Activated CD8-positive, alpha-beta memory T cell treated with anti-CD3 and anti-CD28 coated beads, Interleukin-2, amount 50 U/mL, for 1 hour (primary cell): ENCODE data around the gene P2RX4.
"Not testable (repeated sequence)": the region's sequence is repeated elsewhere in the genome, so short reads cannot be mapped to it uniquely, and the experiment has no call there.

Source experiments
- DNase-seq: peaks from one replicate; pipeline ENCODE4 v3.0.0-alpha.2; 2020; ENCODE audit errors: extremely low read depth

Gene P2RX4

DNA sequence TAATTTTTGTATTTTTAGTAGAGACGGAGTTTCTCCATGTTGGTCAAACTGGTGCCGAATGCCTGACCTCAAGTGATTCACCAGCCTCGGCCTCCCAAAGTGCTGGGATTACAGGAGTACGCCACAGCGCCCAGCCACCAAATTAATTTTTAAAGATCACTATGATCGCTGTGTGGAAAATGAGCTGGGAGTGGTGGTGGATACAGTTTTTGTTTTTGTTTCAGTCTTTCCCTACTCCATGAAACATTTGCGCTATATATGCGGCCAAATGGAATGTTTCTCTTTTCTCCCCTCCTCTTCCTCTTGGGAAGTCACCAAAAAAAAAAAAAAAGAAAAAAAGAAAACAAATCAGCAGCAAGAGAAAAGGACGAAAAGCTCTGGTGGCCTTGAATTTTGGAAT, 20.8 kb upstream of the P2RX4 start:
- no peak for DNase-seq

- no peak for DNase-seq
Measured at GRCh38 chr12:121189619-121190155, 20.2 kb upstream of the P2RX4 start.

DNA sequence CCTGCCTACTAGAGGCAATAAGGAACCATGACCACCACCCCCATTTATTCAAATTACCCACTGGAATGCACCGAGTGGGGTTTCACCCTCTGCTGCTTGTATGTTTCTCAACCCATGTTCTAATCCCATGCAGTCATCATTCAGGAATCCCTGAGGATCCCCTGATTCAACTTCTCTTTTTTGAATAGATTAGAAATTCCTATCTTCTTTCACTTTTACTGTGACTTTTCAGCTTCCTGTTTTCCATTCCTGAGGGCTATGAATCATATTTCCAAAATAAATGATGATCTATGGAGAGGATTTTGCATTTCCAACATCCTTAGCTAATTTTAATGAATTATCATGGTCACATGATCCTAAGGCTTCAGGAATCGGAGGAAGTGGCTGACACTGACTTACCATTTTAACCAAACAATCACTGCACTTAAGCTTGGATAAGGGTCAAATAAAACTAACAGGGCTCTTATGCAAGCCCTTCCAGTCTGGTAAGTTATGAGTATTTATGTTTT, 19.4 kb upstream of the P2RX4 start:
- DNase-seq, result no peak

GRCh38 chr12:121191151-121191550, 18.8 kb upstream of the P2RX4 start:
- no peak for DNase-seq

GRCh38 chr12:121196902-121197301, 13.0 kb upstream of the P2RX4 start:
- DNase-seq, result no peak

GRCh38 chr12:121198949-121199348, 11.0 kb upstream of the P2RX4 start:
- no peak for DNase-seq

GRCh38 chr12:121201140-121201539, 8.8 kb upstream of the P2RX4 start:
- not testable (repeated sequence) for DNase-seq

DNA sequence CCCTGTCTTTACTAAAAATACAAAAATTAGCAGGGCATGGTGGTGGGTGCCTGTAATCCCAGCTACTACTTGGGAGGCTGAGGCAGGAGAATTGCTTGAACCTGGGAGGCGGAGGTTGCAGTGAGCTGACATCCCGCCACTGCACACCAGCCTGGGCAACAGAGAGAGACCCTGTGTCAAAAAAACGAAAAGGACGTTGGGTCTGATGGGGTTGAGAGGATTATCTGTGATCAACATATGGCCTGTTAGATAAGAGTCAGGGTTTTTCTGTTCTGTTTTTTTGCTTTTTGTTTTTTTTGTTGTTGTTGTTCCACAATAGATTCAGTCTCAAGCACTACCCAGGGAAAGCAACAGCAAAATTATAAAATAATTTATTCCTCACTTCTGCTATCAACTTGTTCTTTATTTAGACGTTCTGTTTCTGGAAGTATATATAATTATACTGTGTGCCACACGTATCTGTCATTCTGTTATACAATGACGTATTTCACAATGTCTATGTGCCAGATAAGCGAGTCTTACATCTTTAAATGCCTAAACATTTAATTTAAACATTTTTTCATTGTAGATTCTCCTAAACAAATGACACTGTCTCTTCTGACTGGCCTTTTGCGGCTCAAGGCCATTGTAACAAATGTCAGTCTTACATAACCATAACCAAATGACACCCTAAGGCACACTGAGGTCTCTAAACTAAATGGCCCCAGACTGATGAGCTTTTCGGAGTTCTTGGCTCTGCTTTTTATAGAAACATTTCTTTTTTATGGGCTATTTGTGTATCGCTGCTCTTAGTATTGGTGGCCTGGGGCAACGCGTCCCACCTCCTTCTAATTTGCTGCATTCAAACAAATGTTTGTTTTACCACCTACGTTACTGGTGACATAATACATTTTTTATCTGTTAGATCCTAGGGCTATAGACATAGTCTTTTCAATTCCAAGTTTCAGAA, 7.2 kb upstream of the P2RX4 start:
- DNase-seq, result no peak

GRCh38 chr12:121203482-121203881, 6.4 kb upstream of the P2RX4 start:
- DNase-seq, result no peak

DNA sequence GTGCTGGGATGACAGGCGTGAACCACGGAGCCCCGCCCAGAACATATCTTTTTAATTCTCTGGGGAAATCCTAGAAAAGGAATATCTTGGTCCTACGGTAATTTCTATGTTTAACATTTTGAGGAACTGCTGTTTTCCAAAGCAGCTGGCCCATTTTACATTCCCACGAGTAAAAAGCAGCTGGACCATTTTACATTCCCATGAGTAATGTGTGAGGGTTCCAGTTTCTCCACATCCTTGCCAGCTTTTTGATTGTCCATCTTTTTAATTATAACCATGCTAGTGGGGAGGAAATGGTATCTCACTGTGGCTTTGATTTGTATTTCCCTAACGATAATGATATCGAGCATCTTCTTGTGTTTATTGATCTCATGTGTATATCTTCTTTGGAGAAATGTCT, 4.4 kb upstream of the P2RX4 start:
- DNase-seq, result no peak

DNA sequence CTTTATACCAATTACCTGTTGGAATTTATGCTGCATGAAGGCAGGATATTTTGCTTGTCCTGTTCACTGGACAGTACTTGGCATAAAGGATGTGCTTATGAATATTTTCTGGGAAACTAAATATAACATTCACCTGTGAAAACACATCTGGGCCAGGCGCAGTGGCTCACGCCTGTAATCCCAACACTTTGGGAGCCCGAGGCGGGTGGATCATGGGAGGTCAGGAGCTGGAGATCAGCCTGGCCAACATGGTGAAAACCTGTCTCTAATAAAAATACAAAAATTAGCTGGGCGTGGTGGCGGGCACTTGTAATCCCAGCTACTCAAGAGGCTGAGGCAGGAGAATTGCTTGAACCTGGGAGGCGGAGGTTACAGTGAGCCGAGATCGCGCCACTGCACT, 1.4 kb upstream of the P2RX4 start:
- DNase-seq, result not testable (repeated sequence)

DNA sequence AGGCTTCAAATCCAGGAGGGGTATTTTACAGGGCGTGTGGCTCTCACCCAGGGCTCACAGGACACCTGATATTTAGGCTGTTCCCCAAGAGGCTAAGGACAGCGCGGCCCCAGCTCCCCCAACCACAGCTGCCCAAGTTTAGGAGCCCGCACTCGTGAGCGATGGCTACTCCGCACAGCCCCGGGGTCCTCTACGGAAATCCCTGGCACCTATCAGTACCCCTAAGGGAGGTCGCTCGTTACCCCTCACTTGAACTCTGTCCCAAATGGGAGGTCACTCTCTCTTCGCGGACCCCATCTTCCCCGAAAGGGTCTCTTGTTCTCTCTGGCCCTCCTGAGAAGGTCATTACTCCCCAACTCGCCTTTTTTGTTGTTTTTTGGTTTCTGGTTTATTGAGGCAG, 708 bp upstream of the P2RX4 start:
- DNase-seq, result no peak

DNA sequence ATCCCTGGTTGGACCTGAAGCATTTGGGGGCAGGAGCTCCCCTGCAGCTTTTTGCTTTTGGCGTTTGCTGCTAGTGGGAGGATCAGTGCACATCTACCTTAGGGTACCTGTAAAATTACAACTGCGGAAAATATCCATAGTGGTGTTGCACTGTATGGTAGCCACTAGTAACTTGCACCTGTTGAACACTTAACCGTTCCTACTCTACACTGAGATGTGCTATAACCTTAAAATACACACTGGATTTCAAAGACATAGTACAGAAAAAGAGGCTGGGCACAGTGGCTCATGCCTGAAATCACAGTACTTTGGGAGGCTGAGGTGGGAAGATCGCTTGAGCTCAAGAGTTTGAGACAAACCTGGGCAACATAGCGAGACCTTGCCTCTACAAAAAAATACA, 2.9 kb downstream of the P2RX4 start:
- DNase-seq, result no peak

DNA sequence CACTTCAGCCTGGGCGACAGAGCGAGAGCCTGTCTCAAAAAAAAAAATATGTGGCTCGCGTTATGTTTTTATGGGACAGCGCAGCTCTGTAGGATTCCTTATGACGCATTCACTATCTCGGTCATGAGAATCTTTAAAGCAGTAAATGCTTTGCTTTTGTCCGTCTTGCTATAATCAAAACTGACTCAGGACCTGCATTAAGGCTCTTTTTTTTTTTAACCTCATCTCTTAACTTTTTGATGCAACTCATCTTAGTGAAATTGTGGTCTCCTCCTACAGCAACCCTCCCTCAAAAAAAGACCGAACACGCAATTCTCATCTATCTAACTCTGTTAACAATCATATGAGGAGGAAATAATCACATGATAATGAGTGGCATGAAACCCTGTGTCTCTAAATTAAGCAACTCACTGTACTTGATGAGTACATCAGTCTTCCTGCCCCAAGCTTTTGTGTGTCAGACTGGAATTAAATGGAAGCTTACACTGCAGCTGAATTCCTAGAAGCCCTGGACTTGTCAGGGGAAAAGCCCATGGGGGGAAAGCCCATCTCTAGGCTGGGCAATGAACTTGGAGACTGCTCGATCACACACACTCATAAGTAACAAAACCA, 4.3 kb downstream of the P2RX4 start:
- no peak for DNase-seq

GRCh38 chr12:121214855-121215745, 5.2 kb downstream of the P2RX4 start:
- DNase-seq, result no peak

GRCh38 chr12:121216102-121216501, 6.2 kb downstream of the P2RX4 start:
- DNase-seq, result no peak

DNA sequence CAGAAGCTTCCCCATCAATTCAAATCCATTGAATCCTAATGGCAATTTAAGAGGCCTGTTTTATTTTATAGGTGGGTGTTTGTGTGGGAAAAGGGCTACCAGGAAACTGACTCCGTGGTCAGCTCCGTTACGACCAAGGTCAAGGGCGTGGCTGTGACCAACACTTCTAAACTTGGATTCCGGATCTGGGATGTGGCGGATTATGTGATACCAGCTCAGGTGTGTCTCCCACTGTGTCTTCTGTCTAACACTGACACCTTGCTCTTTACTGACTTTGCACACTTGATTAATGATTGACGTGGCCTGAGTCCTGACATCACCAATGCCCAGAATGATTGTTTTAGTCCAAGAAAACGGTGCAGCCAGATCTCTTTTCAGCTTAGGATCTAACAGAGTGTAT, 7.1 kb downstream of the P2RX4 start:
- no peak for DNase-seq

- no peak for DNase-seq
Measured at GRCh38 chr12:121217761-121218160, 7.8 kb downstream of the P2RX4 start.

DNA sequence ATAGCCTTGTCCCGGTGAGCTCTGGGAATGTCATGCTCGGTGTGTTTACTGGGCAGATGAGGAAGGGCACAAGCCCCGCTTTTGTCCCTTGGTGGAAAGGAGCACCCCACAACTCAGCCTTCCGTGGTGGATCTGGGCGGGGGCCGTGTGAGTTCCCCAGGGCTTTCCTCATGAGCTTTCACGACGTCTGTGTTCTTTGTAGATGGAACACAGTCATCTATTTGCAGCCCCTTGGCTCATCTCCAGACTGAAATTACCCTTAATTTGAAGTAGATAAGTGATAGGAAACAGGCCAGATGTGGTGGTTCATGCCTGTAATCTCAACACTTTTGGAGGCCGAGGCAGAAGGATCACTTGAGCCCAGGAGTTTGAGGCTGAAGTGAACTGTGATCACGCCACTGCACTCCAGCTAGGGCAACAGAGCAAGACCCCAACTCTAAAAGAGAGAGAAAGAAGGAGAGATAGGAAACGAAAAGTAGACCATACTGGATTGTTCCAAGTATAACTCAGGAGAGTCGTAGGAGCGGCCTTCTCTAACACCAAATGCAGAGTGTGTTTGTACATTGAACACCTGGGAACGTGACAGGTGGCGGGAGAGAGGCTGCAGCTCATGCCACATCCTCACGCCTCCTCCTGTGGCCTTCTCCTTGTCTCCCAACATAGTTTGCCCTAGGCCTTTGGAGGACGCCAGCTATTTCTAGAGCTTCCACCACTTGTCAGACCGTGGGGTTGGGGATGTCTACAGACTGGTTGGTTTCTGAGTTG, 8.8 kb downstream of the P2RX4 start:
- DNase-seq, result no peak

GRCh38 chr12:121219353-121219986, 9.5 kb downstream of the P2RX4 start:
- no peak for DNase-seq

GRCh38 chr12:121222847-121223246, 12.9 kb downstream of the P2RX4 start:
- no peak for DNase-seq
